ENCODE data around the gene THAP7.

GRCh38 chr22:20952544-20953341 is 49.2 kb downstream of the THAP7 start:
- TF ChIP-seq ZNF274 (IDR thresholded peaks at IDR 0.05; ENCODE audit: low read depth, low read length) = no peak
- TF ChIP-seq, protein P1, sequence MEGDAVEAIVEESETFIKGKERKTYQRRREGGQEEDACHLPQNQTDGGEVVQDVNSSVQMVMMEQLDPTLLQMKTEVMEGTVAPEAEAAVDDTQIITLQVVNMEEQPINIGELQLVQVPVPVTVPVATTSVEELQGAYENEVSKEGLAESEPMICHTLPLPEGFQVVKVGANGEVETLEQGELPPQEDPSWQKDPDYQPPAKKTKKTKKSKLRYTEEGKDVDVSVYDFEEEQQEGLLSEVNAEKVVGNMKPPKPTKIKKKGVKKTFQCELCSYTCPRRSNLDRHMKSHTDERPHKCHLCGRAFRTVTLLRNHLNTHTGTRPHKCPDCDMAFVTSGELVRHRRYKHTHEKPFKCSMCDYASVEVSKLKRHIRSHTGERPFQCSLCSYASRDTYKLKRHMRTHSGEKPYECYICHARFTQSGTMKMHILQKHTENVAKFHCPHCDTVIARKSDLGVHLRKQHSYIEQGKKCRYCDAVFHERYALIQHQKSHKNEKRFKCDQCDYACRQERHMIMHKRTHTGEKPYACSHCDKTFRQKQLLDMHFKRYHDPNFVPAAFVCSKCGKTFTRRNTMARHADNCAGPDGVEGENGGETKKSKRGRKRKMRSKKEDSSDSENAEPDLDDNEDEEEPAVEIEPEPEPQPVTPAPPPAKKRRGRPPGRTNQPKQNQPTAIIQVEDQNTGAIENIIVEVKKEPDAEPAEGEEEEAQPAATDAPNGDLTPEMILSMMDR (IDR thresholded peaks at IDR 0.05 in 2 of 3, conservative IDR thresholded peaks at IDR 0.05 in 1 of 3; ENCODE audit: borderline replicate concordance in 1 of 3, insufficient read depth in 1 of 3, low read depth in 2 of 3, low read length in 2 of 3) = no peak
- no peak for TF ChIP-seq MAX (IDR thresholded peaks at IDR 0.05)

All from HCT116 (cell line).